Measurements from ENCODE around the gene CSNK2B.

DNA sequence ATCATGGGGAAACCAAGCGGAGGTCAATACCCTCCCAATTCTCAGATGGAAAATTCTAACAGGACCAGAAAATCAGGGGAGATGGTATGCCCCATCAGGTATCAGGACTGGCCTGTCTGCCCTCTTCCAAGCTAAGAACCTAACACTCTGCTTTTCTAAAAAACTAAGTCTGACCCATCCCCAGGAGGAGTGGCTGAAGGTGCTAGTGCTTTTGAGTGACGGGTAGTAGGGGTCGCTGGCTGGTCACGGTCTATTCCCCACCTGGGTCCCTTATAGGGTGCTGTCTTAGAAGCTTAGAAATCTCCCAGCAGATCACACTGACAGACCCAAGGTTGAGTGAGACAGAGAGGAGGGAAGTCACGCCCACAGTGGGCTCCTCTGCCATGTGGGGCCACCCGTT, 27.7 kb downstream of the CSNK2B start:
- TF ChIP-seq, protein P1, sequence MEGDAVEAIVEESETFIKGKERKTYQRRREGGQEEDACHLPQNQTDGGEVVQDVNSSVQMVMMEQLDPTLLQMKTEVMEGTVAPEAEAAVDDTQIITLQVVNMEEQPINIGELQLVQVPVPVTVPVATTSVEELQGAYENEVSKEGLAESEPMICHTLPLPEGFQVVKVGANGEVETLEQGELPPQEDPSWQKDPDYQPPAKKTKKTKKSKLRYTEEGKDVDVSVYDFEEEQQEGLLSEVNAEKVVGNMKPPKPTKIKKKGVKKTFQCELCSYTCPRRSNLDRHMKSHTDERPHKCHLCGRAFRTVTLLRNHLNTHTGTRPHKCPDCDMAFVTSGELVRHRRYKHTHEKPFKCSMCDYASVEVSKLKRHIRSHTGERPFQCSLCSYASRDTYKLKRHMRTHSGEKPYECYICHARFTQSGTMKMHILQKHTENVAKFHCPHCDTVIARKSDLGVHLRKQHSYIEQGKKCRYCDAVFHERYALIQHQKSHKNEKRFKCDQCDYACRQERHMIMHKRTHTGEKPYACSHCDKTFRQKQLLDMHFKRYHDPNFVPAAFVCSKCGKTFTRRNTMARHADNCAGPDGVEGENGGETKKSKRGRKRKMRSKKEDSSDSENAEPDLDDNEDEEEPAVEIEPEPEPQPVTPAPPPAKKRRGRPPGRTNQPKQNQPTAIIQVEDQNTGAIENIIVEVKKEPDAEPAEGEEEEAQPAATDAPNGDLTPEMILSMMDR (IDR thresholded peaks at IDR 0.05; ENCODE audit: low read length): no peak
- TF ChIP-seq EZH2 (optimal IDR thresholded peaks at IDR 0.05; ENCODE audit: low read depth, low read length) (no peak), EZH2phosphoT487 (IDR thresholded peaks at IDR 0.05; ENCODE audit: low read length) (no peak)
